Stimulated activated naive CD4-positive, alpha-beta T cell treated with Interleukin-2 at 50 U/mL for 16 hours (primary cell): ENCODE measurements around the gene TMCO4.
"Not testable (repeated sequence)": the region's sequence is repeated elsewhere in the genome, so short reads cannot be mapped to it uniquely, and the experiment has no call there.

ENCODE experiments used
- DNase-seq: peaks from one replicate; lab custom pipeline; 2025; lab: John Stamatoyannopoulos, UW

Gene TMCO4

GRCh38 chr1:19636749-19637148, 163.0 kb downstream of the TMCO4 start:
- DNase-seq, result not testable (repeated sequence)

GRCh38 chr1:19636065-19636464, 163.7 kb downstream of the TMCO4 start:
- no peak for DNase-seq

DNA sequence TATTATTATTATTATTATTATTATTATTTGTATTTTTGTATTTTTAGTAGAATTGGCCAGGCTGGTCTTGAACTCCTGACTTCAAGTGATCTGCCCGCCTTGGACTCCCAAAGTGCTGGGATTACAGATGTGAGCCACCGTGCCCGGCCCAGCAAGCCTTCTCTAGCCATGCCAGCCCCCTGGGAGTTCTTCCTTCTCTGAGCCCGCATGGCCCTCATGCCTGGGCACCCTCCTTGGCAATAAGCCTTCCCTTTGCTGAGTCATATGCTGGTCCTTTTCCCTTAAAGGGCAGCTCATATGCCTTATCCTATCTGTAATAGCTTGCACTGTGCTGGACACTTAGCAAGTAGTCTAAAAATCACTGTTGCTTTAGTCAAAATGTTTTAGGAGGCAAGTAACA, 164.1 kb downstream of the TMCO4 start:
- no peak for DNase-seq

DNA sequence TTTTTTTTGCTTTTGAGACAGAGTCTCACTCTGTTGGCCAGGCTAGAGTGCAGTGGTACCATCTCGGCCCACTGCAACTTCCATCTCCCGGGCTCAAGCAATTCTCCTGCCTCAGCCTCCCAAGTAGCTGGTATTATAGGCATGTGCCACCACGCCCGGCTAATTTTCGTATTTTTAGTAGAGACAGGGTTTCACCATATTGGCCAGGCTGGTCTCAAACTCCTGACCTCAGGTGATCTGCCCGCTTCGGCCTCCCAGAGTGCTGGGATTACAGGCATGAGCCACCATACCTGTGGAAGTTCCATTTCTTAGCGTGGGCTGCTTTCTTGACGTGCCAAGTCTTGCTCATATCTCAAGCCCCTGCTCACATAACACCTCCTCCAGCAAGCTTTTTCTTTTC, 164.7 kb downstream of the TMCO4 start:
- DNase-seq, result not testable (repeated sequence)

GRCh38 chr1:19633106-19633505, 166.6 kb downstream of the TMCO4 start:
- DNase-seq, result no peak
